ENCODE data around the gene NMBR.
"Not testable (repeated sequence)": the region's sequence is repeated elsewhere in the genome, so short reads cannot be mapped to it uniquely, and the experiment has no call there.

NMBR gene

DNA sequence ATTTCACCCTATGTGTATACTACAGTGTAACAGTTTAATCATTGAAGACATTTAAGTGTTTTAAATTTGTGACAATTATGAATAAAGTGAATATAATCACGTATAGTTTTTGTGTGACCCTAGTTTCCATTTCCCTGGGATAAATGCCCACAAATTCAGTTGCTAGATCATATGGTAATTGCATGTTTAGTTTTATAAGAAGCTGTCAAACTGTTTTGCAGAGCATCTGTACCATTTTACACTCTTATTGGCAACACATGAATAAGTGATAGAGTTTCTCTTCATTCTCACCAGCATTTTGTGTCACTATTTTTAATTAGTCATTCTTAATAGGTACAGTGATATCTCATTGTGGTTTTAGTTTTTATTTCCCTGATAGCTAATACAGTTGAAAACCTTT lies 7.4 kb upstream of the NMBR start:
- DNase-seq: no peak

- no peak for DNase-seq
Measured at GRCh38 chr6:142153196-142153595, 6.3 kb upstream of the NMBR start.

- DNase-seq: no peak
Measured at GRCh38 chr6:142152746-142153145, 5.8 kb upstream of the NMBR start.

DNA sequence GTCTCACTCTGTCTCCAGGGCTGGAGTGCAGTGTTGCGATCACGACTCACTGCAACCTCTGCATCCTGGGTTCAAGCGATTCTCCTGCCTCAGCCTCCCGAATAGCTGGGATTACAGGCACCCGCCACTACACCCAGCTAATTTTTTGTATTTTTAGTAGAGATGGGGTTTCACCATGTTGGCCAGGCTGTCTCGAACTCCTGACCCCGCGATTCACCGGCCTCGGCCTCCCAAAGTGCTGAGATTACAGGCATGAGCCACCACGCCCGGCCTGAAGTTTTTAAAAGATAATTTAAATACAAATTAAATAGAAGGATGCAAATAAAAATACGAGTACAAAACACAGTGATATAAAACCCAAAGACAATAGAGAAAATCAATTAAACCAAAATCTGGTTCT lies 5.4 kb downstream of the NMBR start:
- not testable (repeated sequence) for DNase-seq

- DNase-seq: no peak
Measured at GRCh38 chr6:142138876-142139275, 8.0 kb downstream of the NMBR start.

DNA sequence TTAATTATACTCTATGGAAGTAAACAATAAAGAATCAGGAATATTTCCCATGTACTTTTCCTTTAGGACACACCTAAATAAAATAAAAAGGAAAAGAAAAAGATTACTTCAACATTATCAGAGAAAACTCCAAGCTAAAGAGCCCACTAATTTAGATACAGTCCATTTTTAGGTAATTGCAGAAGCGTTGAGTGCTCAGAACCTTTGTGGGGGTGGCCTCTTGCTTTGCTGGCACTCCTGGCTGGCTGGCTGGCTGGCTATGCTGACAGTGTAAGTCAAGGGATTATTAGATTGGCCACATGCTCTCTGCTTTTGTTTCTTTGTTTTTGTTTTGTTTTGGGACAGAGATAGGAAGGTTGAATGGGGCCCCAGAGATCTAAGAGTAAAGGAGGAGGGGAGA lies 14.3 kb downstream of the NMBR start, which contains the start of gene GJE1:
TSS of gene GJE1 (plus strand) at position 301 of the 400 bp plus-strand sequence. CDS start 234 bp downstream, outside the sequence.
- DNase-seq: no peak

DNA sequence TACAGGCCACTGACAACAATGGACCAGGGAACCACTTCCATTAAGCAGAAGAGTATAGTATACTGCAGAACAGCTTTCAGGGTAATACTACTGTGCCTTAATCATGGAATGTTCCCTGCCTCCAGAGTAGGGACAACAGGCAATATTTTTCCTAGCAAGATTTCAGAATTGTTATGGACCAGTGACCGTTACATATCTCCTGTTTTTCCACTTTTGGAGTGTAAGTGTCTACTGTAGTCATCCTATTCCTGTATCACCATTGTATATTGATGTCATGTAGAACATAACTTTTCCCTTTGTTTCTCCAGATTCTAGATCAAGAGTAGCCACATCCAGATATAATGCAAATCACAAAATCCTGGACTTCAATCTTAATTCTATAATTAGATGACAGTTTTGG lies 16.1 kb downstream of the NMBR start:
- DNase-seq: no peak

DNA sequence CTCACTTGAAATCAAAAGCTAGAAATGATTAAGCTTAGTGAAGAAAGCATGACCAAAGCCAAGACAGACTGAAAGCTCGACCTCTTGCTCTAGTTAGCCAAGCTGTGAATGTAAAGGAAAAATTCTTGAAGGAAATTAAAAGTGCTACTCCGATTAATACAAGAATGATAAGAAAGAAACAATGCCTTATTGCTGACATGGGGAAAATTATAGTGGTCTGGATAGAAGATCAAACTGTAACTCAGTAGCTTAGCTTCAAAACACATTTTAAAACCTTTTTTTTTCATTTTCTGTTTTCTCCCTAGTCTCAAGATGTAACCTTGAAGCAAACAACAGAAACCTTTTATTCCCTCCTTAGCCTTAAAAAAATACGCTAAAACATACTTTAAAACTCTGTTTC lies 25.6 kb downstream of the NMBR start:
- no peak for DNase-seq

- no peak for DNase-seq
Measured at GRCh38 chr6:142118925-142119324, 28.0 kb downstream of the NMBR start.

DNA sequence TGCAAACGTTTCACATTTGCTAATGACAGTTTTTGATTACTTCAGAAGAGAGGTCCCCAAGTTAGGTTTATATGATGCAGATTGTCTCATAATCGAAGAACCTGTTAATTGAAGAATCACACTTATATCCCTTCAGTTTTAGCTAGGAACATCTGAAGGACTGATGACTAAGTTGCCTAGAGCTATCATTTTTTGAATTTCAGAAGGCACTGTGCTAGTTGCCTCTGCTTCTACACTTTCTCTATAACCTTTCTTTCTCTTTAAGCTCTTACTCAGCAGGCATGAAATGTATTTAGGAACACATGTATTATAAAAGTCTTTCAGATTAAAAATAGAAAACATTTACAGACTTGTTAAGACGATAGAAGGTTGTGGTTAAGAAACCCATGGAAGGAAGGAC lies 28.6 kb downstream of the NMBR start:
- DNase-seq: no peak

DNA sequence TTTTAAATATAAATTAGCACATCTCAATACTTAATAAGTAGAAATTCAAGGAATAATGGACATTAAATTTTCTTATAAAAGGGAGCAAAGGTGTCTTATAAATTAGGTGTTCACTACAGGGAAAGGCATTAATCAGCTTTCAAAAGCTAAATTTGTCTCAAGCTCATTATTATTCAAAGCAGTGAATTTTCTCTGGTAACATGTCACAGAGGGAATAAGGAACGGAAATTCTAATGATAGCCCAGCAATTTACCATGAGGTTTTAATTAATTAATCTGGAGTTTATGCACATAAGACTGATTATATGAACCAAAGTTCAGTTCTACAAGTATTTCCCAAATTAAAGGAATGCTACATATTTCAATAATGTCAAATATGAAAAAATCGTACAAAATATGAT lies 29.6 kb downstream of the NMBR start:
- DNase-seq: no peak

DNA sequence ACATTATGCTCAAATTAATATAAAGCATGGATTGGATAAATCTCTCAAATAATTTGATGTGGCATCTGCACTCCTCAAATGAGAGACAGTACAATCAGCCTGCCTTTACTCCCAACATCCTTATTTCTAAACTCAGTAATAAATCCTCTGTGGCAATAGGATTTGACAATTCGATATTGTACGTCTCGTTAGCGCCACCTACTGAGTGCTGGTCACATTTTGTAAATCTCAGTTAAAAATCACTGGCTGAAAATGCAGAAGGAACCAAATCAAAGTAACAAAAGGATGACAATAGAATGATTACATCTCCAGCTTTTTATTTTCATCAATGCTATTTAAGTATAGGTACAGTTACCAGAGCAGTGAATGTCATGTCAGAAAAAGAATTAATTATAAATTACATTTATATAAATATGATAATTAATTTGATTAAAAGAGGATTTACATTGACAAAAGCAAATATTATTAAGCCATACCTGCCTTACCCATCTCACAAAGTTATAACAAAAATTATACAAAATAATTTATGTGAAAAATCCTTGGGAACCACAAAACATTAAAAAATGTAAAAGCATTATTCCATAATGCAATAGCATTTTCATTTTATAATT lies 34.4 kb downstream of the NMBR start:
- DNase-seq: peak; percentile 84

- not testable (repeated sequence) for DNase-seq
Measured at GRCh38 chr6:142110820-142111219, 36.1 kb downstream of the NMBR start.

GRCh38 chr6:142104820-142105219 lies 42.1 kb downstream of the NMBR start:
- not testable (repeated sequence) for DNase-seq

DNA sequence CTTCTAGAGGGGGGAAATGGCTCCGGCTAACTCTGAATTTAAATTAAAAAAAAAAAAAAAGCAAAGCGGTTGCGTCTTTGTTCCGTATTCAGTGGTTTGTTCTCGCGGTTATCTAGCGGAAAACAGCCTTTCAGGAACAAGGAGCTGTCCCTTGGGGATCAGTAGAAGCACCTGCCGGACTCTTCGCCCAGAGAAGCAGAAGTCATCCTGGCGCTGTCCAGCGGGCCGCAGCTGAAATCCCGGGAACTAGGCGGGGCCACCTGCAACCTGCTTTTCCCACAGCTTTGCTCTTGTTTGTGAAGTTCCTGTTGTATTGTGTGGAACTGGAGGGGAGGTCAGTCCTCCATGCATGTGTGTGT lies 58.1 kb downstream of the NMBR start:
- DNase-seq: no peak

DNA sequence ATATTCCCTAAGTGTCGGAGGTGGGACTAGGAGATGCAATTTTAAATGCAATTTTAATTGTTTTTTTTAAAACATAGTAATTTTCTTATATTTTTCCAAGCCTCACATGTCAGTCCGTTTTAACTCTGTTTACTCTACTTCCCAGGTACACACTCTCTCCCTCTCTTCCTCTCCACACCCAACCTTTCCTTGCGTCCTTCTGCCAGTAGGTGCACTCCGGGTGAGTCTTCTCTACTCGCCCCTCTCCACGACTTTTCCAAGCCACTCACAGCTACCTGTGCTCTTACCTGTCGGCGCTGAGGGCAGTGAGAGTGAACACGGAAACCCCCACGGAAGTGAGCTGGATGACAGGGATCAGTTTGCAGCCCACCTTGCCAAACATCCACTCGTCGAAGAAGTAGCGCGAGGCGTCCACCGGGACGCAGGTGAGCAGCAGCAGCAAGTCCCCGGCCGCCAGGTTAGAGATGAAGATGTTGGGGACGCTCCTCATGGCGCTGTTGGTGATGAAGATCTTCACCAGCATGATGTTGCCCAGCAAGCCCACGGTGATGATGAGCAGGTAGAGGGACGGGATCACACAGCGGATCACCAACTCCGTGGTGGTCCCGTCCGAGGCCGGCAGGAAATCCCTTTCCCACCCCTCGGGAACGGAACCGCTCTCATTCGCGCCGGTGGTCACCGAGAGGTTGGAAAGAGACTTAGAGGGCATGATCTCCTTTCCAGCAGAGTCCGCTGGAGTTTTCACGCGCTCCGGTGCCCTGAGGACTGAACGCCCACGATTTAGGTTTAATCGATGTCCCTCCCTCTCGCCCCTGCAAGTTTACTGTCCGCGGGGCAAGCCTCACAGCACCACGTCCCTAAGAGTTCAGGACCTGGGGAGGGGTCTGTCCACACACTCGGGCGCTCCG lies 58.7 kb downstream of the NMBR start:
- no peak for DNase-seq

DNA sequence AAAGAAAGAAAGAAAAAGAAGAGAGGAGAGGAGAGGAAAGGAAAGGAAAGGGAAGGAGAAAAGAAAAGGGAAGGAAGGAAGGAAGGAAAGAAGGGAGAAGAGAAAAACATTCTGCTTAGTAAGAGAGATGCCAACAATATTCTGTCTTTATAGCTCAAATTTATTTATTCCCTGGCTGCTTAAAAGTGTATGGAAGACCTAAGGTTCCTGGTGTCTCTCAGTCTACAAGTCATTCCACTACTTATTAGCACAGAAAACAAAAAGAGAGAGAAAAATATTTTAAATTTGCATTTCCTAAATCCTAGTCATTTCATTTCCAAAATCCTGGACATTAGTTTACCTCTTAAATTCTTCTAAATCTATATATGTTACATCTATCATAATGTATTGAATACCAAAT lies 67.8 kb downstream of the NMBR start:
- no peak for DNase-seq

DNA sequence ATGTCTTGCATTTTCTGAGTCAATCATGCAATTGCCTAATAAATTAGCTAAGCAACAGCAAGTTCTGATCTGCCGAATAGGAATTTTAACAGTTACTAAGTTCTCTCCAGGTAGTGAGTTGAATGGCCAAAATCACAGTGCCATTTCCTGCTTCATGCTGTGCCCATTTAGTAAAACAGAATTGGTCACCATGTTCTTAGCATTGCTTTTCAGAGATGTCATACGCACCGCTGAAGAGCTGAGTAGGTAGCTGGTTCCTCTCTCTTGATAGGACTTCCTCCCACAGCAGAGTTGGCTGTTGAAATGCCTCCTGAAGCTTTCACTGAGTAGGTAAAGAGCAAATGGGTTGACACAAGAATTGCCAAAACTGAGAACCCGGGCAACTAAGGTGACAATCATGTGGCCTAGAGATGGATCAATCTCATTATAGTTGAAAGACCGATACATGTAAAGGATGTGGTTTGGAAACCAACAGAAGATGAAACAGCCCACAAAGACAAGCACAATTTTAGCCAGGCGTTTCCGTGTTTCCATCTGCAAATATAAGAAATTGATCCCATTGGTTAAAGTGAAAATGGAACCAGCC lies 71.3 kb downstream of the NMBR start:
- DNase-seq: no peak

DNA sequence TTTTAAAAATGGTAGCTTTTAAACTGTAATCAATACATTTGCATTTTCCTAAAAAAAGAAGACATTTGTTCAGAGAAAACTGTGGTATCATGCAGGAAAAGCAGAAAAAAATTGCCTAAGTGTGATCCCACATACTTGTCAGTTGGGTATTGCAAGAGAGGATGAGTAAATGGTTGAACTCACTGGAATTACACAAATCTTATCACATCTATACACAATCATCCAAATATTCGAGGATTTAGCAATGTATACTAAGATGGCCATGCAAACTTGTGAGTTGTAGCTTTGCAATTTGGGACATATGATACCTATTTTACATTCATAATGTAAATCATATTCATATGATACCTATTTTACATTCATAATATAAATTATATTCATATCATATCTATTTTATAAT lies 72.4 kb downstream of the NMBR start:
- no peak for DNase-seq

DNA sequence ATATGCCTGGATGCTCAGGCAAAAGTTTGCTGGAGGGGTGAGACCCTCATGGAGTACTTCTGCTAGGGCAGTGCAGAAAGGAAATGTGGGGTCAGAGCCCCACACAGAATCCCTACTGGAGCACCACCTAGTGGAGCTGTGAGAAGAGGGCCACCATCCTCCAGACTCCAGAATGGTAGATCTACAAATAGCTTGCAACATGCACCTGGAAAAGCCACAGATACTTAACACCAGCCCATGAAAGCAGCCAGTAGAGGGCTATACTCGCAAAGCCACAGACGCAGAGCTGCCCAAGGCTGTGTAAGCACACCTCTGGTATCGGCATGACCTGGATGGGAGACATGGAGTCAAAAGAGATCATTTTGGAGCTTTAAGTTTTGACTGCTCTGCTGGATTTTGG lies 74.9 kb downstream of the NMBR start:
- DNase-seq: no peak

DNA sequence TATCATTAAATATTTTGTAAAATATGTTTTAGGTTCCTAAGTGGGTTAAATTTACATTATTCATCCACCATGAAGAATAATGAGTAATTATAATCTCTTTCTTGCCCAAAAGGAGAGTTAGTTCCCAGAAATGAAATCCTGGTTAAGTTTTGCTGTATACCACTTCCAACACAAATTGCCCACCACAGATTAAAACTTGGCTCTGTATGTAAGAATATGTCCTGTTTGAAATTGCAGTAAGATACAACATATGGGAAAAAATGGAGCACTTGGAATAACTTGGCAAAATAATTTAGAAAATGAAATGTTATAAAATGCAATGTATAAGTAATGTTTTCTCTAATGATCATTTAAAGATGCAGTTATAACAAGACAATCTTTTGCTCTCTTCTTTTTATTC lies 78.5 kb downstream of the NMBR start:
- no peak for DNase-seq

DNA sequence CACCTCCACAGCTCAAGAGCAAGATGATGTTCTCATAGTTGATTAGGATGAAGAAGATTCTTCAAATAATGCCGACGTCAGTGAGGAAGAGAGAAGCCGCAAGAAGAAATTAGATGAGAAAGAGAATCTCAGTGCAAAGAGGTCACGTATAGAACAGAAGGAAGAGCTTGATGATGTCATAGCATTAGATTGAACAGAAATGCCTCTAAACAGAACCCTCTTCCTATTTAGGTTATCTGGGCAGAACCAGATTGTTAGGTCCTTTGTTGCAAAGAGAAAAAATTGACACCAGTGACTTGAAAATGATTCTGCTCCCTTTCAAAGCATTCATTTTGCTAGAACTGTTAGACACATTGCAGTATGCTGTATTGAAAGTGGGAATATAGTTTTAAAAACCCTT lies 84.1 kb downstream of the NMBR start:
- DNase-seq: not testable (repeated sequence)

GRCh38 chr6:142058551-142059290 lies 88.2 kb downstream of the NMBR start:
- no peak for DNase-seq
